GM18507 (cell line): Measurements from ENCODE around the gene PAGE4.

Source experiments
- DNase-seq: peaks from one replicate; pipeline ENCODE4 v3.0.0; 2011; ENCODE audit warnings: low read depth; ENCODE audit not compliant: insufficient read length; ENCODE audit errors: extremely low spot score
- FAIRE-seq: peaks from 2 replicates; lab custom pipeline; 2011; peaks lifted over from hg19 to GRCh38; lab: Jason Lieb, UNC

Gene PAGE4

GRCh38 chrX:49829016-49829415 lies at the start of gene PAGE4:
Gene PAGE4, plus strand, starts transcription at chrX:49829303. Its CDS starts 1,126 bp downstream, at chrX:49830429.
- no peak for DNase-seq
- no peak for FAIRE-seq

- FAIRE-seq (no peak), DNase-seq (no peak)
These were observed 44.3 kb upstream of the PAGE4 start for GRCh38 chrX:49784747-49785280.

GRCh38 chrX:49792376-49792775 lies 36.7 kb upstream of the PAGE4 start:
- FAIRE-seq (no peak), DNase-seq (no peak)

- FAIRE-seq, result no peak
- no peak for DNase-seq
These were observed 35.4 kb upstream of the PAGE4 start for GRCh38 chrX:49793686-49794085.

GRCh38 chrX:49799828-49800227 lies 29.3 kb upstream of the PAGE4 start:
- FAIRE-seq (no peak), DNase-seq (no peak)

- no peak for DNase-seq
- FAIRE-seq, result no peak
These were observed 19.0 kb upstream of the PAGE4 start for GRCh38 chrX:49809891-49810632.

GRCh38 chrX:49812177-49812576 lies 16.9 kb upstream of the PAGE4 start:
- FAIRE-seq (no peak), DNase-seq (no peak)

GRCh38 chrX:49816435-49816834 lies 12.7 kb upstream of the PAGE4 start:
- no peak for FAIRE-seq
- DNase-seq, result no peak

- no peak for FAIRE-seq
- no peak for DNase-seq
These were observed 9.3 kb downstream of the PAGE4 start for GRCh38 chrX:49838374-49838773.

GRCh38 chrX:49840679-49841078 lies 11.6 kb downstream of the PAGE4 start:
- DNase-seq (no peak), FAIRE-seq (peak; percentile 56)

GRCh38 chrX:49842621-49843020 lies 13.5 kb downstream of the PAGE4 start:
- FAIRE-seq (no peak), DNase-seq (no peak)

- no peak for FAIRE-seq
- DNase-seq, result no peak
These were observed 15.5 kb downstream of the PAGE4 start for GRCh38 chrX:49844611-49845010.

GRCh38 chrX:49845701-49846403 lies 16.7 kb downstream of the PAGE4 start:
- FAIRE-seq, result no peak
- DNase-seq, result no peak

GRCh38 chrX:49846522-49846921 lies 17.4 kb downstream of the PAGE4 start:
- FAIRE-seq (no peak), DNase-seq (no peak)

- DNase-seq, result no peak
- FAIRE-seq, result no peak
These were observed 19.2 kb downstream of the PAGE4 start for GRCh38 chrX:49848275-49848674.

- DNase-seq (no peak), FAIRE-seq (peak; percentile 68)
These were observed 20.9 kb downstream of the PAGE4 start for GRCh38 chrX:49850028-49850427.

- DNase-seq (no peak), FAIRE-seq (no peak)
These were observed 24.6 kb downstream of the PAGE4 start for GRCh38 chrX:49853661-49854060.

GRCh38 chrX:49856819-49857218 lies 27.7 kb downstream of the PAGE4 start:
- no peak for DNase-seq
- FAIRE-seq, result no peak

GRCh38 chrX:49858341-49858740 lies 29.2 kb downstream of the PAGE4 start:
- DNase-seq (no peak), FAIRE-seq (no peak)

GRCh38 chrX:49859491-49859890 lies 30.4 kb downstream of the PAGE4 start:
- DNase-seq (no peak), FAIRE-seq (no peak)
